SK-MEL-5 (cell line): ENCODE measurements around the gene DENND5A. TPM values are rescaled to one million over a fixed set of nuclear protein-coding genes. Genes with fewer than 3 reads are reported as not detected.
"Not testable (repeated sequence)": the region's sequence is repeated elsewhere in the genome, so short reads cannot be mapped to it uniquely, and the experiment has no call there.

Experiments
- DNase-seq: peaks from one replicate; pipeline ENCODE4 v3.0.0-alpha.2; 2016; ENCODE audit warnings: low read depth, low spot score
- in situ Hi-C: cut with HindIII; loops from 2 replicates; pipeline ENCODE4 v1.10.0; 2016; ENCODE audit warnings: low sequenced_read_pairs, high pct_unique_total_duplicates, low pct_unique_long_range_greater_than_20kb
- total RNA-seq: library from RNA; depleted of rRNA; stranded (reverse); fragments of >200 nt; shearing (Covaris generic); gene quantifications from 2 replicates; pipeline ENCODE4 v1.2.3, GENCODE V29; 2014

DENND5A gene
- total RNA-seq, 1 experiment from 2014 or later: 63.9 TPM

- no peak for DNase-seq
- in situ Hi-C loops: no loop called here
Measured at GRCh38 chr11:9193316-9193715, 71.8 kb downstream of the DENND5A start.

DNA sequence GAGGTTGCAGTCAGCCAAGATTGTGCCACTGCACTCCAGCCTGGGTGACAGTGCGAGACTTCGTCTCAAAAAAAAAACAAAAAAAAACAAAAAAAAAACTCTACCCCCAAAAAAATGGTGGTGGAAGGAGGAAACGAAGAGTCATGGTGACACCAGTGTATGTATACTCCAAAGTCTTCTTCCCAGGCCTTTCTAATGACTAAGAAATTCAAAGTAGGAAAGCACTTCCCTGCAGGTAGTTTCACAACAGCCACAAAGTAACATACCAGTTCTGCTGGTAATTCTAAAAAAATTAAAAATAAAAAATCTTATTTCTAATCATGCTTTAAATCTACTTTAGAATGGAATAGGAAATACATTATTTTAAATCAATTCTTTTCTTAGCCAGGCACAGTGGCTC, 72.6 kb downstream of the DENND5A start:
- no peak for DNase-seq

DNA sequence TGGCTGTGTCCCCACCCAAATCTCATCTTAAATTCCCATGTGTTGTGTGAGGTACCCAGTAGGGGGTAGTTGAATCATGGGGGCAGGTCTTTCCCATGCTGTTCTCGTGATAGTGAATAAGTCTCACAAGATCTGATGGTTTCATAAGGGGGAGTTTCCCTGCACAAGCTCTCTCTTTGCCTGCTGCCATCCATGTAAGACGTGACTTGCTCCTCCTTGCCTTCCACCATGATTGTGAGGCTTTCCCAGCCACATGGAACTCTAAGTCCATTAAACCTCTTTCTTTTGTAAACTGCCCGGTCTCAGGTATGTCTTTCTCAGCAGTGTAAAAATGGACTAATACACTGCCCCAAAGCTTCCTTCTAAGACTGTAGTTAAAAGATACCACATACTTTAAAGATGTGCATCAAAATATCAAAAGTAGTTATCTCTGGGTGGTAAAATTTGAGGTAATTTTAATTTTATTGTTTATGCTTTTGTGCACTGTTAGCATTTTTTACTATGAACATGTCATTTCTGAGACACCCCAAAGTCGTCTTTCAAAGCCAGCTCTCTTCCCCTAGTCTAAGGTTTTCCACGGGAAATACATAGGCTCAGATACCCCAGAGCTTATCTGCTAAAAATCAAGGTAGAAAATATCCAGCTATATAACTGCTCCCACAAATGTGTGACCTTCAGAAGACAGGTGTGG, 74.7 kb downstream of the DENND5A start:
- in situ Hi-C loops, DNase-seq: not testable (repeated sequence)

More for the DNA sequence above, 72.6 kb downstream of the DENND5A start:
- in situ Hi-C loops: no loop called here

DNA sequence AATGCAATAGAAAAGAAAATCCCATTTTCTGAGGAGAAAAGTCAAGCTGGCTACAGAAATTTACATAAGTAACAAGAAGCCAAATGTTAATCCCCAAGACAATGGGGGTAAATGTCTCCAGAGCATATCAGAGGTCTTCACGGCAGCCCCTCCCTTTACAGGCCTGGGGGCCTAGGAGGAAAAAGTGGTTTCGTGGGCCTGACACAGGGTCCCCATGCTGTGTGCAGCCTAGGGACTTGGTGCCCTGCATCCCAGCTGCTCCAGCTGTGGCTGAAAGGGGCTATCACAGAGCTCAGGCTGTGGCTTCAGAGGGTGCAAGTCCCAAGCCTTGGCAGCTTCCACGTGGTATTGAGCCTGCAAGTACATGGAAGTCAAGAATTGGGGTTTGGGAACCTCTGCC, 76.3 kb downstream of the DENND5A start:
- in situ Hi-C loops, DNase-seq: not testable (repeated sequence)

DNA sequence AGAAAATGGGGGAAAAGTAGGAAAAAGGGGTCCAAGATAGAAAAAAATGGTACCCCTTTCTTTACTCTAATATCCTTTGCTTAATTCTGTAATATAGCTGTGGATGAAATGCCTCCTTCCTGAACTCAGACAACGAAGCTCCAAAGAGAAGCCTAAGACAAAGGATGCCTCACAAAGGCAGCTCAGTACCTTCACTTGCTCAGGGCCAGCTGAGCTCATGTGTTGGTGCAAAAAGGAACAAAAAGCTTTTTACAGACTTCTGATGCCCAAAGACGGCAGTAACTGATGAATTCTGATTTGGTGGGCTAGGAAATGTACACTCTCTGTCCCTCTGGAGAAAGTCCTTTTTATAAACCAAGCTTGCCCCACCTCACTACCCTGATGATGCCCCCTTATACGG, 77.5 kb downstream of the DENND5A start:
- DNase-seq: peak; percentile 40
- in situ Hi-C loops: no loop called here

- in situ Hi-C loops: no loop called here
- no peak for DNase-seq
Measured at GRCh38 chr11:9184516-9184915, 80.6 kb downstream of the DENND5A start.

GRCh38 chr11:9182180-9182871, 82.8 kb downstream of the DENND5A start:
- in situ Hi-C loops: no loop called here
- no peak for DNase-seq

DNA sequence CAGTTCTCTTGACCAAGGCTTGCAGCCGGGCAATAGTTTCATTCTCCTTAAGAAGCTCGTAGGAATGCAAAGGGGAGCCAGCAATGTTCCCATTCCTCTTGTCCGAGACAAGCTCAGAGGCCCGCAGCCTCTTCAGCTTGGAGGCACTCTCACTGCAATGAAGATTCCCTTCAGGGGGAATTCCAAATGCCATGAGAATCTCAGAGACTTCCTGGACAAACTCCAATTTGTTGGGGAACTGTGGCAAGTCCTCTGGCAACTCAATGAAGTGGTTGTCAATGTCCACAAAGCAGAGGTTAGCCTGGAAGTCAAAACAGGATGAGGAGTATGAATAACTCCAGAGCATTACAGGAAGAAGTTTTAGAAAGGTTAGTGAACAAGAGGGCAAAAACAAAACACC, 84.4 kb downstream of the DENND5A start:
- peak; percentile 62 for DNase-seq
- in situ Hi-C loops: no loop called here

DNA sequence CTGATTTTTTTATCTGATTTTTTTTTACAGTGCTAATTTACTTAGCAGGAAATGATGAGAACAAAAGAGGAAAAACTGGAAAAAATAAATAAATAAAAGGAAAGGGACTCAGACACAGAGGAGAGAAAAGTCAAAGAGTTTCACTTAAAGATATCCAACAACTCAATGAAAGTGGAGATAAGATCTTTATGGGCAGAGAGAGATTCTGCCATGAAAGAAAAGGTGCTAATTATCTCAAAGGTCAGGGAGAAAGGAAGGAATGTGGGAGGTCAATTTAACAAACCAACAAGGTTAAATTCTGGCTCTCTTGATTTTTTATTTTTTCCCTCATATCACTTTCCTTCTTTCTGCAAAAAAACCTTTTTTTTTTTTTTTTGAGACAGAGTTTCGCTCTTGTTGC, 86.0 kb downstream of the DENND5A start:
- in situ Hi-C loops: no loop called here
- no peak for DNase-seq

- in situ Hi-C loops: no loop called here
- no peak for DNase-seq
Measured at GRCh38 chr11:9178716-9179115, 86.4 kb downstream of the DENND5A start.

GRCh38 chr11:9177438-9178091, 87.6 kb downstream of the DENND5A start:
- in situ Hi-C loops: no loop called here
- DNase-seq: peak; percentile 59

DNA sequence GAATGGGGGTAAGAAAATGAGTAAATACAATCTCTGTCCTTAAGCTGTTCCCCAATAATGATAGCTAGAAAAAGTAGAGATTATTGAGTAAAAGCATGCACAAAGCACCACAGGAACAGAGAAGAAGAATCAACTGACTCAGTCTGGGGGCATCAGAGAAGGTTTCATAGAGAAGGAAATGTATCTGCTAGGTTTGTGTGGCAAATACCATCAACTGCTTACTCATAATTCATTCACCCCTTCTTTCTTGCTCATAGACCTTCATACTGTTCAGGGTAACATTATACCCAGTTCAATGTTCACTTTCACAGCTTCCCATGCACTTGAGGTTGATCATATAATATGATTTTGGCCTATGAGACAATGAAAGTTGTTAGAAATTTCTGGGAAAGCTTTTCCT, 88.6 kb downstream of the DENND5A start:
- in situ Hi-C loops: no loop called here
- no peak for DNase-seq

DNA sequence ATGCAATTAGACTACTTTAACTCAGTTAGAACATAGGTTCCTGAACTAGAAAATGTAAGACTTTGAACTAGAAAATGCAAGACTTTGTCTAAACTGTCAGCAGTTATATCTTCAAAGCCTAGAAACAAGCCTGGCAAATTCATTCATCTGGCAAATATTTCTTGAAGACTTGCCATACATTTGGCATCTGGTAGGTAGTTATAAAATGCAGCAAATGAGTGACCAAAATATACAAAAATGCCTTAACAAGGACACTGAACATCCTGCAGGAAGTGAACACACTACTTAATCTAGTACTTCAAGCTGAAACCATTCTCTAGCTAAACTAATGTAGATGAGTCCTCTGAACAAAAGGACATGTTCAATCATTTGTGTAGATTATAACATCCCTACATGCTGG, 89.0 kb downstream of the DENND5A start:
- DNase-seq: no peak
- in situ Hi-C loops: no loop called here

GRCh38 chr11:9172389-9172788, 92.8 kb downstream of the DENND5A start:
- no peak for DNase-seq
- in situ Hi-C loops: no loop called here

DNA sequence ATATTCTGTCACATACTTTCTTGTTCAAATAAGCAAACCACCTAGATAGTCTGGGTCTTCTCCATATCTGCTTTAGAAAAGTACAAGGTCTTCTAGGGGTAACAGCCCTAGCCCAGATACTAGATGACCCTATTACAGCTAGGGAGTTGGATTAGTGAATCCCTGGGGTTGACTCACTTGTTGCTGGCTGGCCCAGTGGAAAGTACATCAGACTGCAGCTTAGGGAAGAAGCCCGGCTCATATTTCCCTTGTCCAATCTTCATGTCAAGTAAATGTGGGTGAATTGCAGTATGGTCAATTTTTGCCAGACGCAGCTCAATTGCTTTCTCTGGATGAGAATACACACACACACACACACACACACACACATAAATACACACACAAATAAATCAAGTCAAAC, 94.7 kb downstream of the DENND5A start:
- in situ Hi-C loops: no loop called here
- no peak for DNase-seq

- DNase-seq: no peak
- in situ Hi-C loops: no loop called here
Measured at GRCh38 chr11:9169595-9170295, 95.4 kb downstream of the DENND5A start.

GRCh38 chr11:9161991-9162390, 103.2 kb downstream of the DENND5A start:
- DNase-seq, in situ Hi-C loops: not testable (repeated sequence)

- DNase-seq: no peak
- in situ Hi-C loops: no loop called here
Measured at GRCh38 chr11:9160166-9160565, 105.0 kb downstream of the DENND5A start.
